H1 (cell line): ENCODE measurements around the gene HOXB4. TPM values are rescaled to one million over a fixed set of nuclear protein-coding genes. Genes with fewer than 3 reads are reported as not detected.

ENCODE experiments used
- CTBP2 ChIP-seq: IDR thresholded peaks from 2 replicates; pipeline ENCODE4 v1.7.0; 2011; ENCODE audit warnings: borderline replicate concordance, mild to moderate bottlenecking, moderate library complexity, mixed read lengths, low read length; ENCODE audit not compliant: insufficient read depth, insufficient read length
- polyA plus RNA-seq, 7 experiments: library from polyadenylated mRNA; depleted of rRNA in 3 of 7; stranded (reverse) in 5 of 7; unstranded in 2 of 7; fragments of >200 nt in 5 of 7; fragments of 200-250 nt in 2 of 7; gene quantifications; 1 replicate in 5 of 7; 2 replicates in 1 of 7; 4 replicates in 1 of 7; pipeline versions ENCODE4 v1.2.1 to v1.2.3, GENCODE V29; 2011 to 2013; ENCODE audit warnings: missing spikeins in 2 of 7, mixed read lengths in 2 of 7
- total RNA-seq: library from RNA; stranded (reverse); fragmentation: NEBNext Ultra II Directional; extraction: Animal tissue kit (Norgen Biotek cat#: 25700); gene quantifications from 2 replicates; pipeline ENCODE4 v1.2.1, GENCODE V29; 2021

HOXB4 gene
- total and polyA plus RNA-seq, 2 of the 8 experiments (the other 6 are each of a cell fraction or from before 2014, with no cell fraction given): not detected

DNA sequence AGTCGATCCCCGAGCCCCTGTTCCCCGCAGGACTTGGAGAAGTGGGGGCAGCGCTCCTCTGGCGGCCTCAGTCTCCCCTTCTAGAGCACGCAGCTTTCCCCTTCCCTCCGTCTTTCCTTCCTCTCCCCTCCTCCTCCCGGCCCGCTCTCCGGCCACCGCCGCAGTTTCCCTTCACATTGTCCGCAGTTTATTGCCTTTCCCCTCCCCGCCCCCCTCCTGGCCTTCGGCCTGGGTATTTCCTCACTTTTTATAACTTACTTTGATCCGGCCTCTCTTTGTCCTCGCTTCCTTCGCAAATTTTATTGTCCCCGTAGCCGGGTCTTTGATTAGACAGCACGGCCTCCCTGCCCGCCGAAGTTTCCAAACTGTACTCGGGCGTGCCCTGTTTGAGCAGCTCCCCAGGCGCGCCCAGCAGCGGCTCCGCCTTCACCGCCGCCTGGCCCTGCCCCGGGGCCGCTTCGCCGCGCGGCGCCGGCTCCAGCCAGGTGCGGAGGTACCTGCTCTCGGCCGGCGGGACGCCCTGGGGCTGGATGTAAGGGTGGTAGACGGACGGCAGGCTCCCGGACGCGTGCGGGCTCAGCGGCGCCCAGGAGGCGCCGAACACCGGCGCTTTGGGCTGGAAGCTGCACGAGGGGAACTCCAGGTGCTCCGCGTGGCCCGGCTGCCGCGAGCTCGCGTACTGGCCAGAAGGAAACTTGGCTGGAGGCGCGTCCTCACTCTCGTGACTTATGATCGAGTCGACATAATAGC is 47.5 kb upstream of the HOXB4 start (continued):
- peak; percentile 21 for TF ChIP-seq CTBP2
